Nephron (organoid): Measurements from ENCODE around the gene TRIML2.

ENCODE experiments used
- H3K27ac Mint-ChIP-seq, 3 experiments: 2 replicates each; pipeline ENCODE4 v1.8.0; 2020; ENCODE audit warnings: mixed read lengths in 3 of 3, mild to moderate bottlenecking in 2 of 3, moderate library complexity in 1 of 3
- H3K27me3 Mint-ChIP-seq: 2 replicates; pipeline ENCODE4 v1.8.0; 2021; ENCODE audit warnings: low read depth, mild to moderate bottlenecking, moderate library complexity, mixed read lengths
- H3K36me3 Mint-ChIP-seq: 2 replicates; pipeline ENCODE4 v1.8.0; 2020; ENCODE audit warnings: low read depth, mixed read lengths
- H3K4me1 Mint-ChIP-seq: 2 replicates; pipeline ENCODE4 v1.8.0; 2020; ENCODE audit warnings: mixed read lengths
- H3K4me3 Mint-ChIP-seq, 3 experiments: 2 replicates each; pipeline ENCODE4 v1.8.0; 2020; ENCODE audit warnings: mild to moderate bottlenecking in 3 of 3, mixed read lengths in 3 of 3, moderate library complexity in 2 of 3
- H3K9me3 Mint-ChIP-seq: 2 replicates; pipeline ENCODE4 v1.8.0; 2020; ENCODE audit warnings: mixed read lengths
- CTCF ChIP-seq, 3 experiments: fragments of 200-600 bp; sonication (generic); IDR thresholded peaks; one replicate each; pipeline ENCODE4 v1.5.0; 2021; ENCODE audit warnings: antibody characterized with exemption in 3 of 3; ENCODE audit not compliant: unreplicated experiment in 3 of 3

TRIML2 gene

GRCh38 chr4:188109157-188109755 is at the start of gene TRIML2:
Gene TRIML2 (minus strand): TSS chr4:188109603. CDS start chr4:188105368, 4,235 bp downstream.
- Mint-ChIP-seq H3K27ac (no peak within 1 kb of the TSS), H3K4me1 (peaks cover 11% of the 10 kb centered on the region), H3K4me3 (no peak within 1 kb of the TSS), H3K27me3 (peaks cover 10% of the 10 kb centered on the region), H3K9me3 (no peaks in the 10 kb centered on the region), H3K36me3 (no peaks in the 10 kb centered on the region)
- TF ChIP-seq CTCF (IDR thresholded peaks at IDR 0.05; ENCODE audit: unreplicated experiment in 3 of 3) = no peak

- H3K9me3 Mint-ChIP-seq = peaks cover 19% of the 10 kb centered on the region
- no peak overlapping the region for H3K4me3 Mint-ChIP-seq
- TF ChIP-seq CTCF (IDR thresholded peaks at IDR 0.05; ENCODE audit: unreplicated experiment in 3 of 3) = no peak
- no peak overlapping the region for H3K27ac Mint-ChIP-seq
- H3K36me3 Mint-ChIP-seq = peaks cover 6% of the 10 kb centered on the region
- peaks cover 8% of the 10 kb centered on the region for H3K27me3 Mint-ChIP-seq
- H3K4me1 Mint-ChIP-seq = no peaks in the 10 kb centered on the region
Measured at GRCh38 chr4:188158336-188158735, 48.9 kb upstream of the TRIML2 start.

GRCh38 chr4:188154668-188155405 is 45.4 kb upstream of the TRIML2 start:
- Mint-ChIP-seq H3K27ac (no peak overlapping the region), H3K36me3 (peaks cover 6% of the 10 kb centered on the region), H3K4me1 (no peaks in the 10 kb centered on the region), H3K27me3 (peaks cover 8% of the 10 kb centered on the region), H3K9me3 (peaks cover 16% of the 10 kb centered on the region), H3K4me3 (no peak overlapping the region)
- no peak for TF ChIP-seq CTCF (IDR thresholded peaks at IDR 0.05; ENCODE audit: unreplicated experiment in 3 of 3)

- no peaks in the 10 kb centered on the region for H3K36me3 Mint-ChIP-seq
- no peaks in the 10 kb centered on the region for H3K27me3 Mint-ChIP-seq
- H3K27ac Mint-ChIP-seq = no peak overlapping the region
- no peak overlapping the region for H3K4me3 Mint-ChIP-seq
- no peak for TF ChIP-seq CTCF (IDR thresholded peaks at IDR 0.05; ENCODE audit: unreplicated experiment in 3 of 3)
- peaks cover 3% of the 10 kb centered on the region for H3K9me3 Mint-ChIP-seq
- H3K4me1 Mint-ChIP-seq = no peaks in the 10 kb centered on the region
Measured at GRCh38 chr4:188147776-188148175, 38.4 kb upstream of the TRIML2 start.

GRCh38 chr4:188147176-188147575 is 37.8 kb upstream of the TRIML2 start:
- H3K36me3 Mint-ChIP-seq = no peaks in the 10 kb centered on the region
- H3K27me3 Mint-ChIP-seq = no peaks in the 10 kb centered on the region
- no peak overlapping the region for H3K27ac Mint-ChIP-seq
- TF ChIP-seq CTCF (IDR thresholded peaks at IDR 0.05; ENCODE audit: unreplicated experiment in 3 of 3) = no peak
- no peaks in the 10 kb centered on the region for H3K4me1 Mint-ChIP-seq
- H3K9me3 Mint-ChIP-seq = peaks cover 3% of the 10 kb centered on the region
- H3K4me3 Mint-ChIP-seq = no peak overlapping the region

GRCh38 chr4:188146618-188147017 is 37.2 kb upstream of the TRIML2 start:
- Mint-ChIP-seq H3K4me3 (no peak overlapping the region), H3K9me3 (peaks cover 3% of the 10 kb centered on the region), H3K36me3 (no peaks in the 10 kb centered on the region), H3K27ac (no peak overlapping the region), H3K27me3 (no peaks in the 10 kb centered on the region), H3K4me1 (no peaks in the 10 kb centered on the region)
- TF ChIP-seq CTCF (IDR thresholded peaks at IDR 0.05; ENCODE audit: unreplicated experiment in 3 of 3) = no peak
